Measurements from ENCODE around the gene KCTD19.

DNA sequence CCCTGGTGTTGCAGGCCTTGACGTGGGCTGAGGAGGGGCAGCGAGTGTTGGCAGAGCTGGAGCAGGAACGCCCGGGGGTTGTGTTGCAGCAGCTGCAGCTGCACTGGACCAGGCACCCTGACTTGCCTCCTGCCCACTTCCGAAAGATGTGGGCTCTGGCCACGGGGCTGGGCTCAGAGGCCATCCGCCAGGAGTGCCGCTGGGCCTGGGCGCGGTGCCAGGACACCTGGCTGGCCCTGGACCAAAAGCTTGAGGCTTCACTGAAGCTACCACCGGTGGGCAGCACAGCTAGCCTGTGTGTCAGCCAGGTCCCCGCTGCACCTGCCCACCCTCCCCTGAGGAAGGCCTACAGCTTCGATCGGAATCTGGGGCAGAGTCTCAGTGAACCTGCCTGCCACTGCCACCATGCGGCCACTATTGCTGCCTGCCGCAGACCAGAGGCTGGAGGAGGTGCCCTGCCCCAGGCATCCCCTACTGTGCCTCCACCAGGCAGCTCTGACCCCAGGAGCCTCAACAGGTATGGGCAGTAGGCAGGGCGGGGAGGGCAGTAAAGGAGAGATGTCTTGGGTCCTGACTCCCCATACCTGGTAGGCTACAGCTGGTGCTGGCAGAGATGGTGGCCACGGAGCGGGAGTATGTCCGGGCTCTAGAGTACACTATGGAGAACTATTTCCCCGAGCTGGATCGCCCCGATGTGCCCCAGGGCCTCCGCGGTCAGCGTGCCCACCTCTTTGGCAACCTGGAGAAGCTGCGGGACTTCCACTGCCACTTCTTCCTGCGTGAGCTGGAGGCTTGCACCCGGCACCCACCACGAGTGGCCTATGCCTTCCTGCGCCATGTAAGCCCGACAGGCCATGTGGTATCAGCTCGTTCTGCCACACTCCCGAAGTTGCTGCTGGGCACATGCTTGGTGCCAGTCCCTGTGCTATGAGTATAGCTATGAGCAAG, 41.6 kb downstream of the KCTD19 start:
- TF ChIP-seq, protein P1, sequence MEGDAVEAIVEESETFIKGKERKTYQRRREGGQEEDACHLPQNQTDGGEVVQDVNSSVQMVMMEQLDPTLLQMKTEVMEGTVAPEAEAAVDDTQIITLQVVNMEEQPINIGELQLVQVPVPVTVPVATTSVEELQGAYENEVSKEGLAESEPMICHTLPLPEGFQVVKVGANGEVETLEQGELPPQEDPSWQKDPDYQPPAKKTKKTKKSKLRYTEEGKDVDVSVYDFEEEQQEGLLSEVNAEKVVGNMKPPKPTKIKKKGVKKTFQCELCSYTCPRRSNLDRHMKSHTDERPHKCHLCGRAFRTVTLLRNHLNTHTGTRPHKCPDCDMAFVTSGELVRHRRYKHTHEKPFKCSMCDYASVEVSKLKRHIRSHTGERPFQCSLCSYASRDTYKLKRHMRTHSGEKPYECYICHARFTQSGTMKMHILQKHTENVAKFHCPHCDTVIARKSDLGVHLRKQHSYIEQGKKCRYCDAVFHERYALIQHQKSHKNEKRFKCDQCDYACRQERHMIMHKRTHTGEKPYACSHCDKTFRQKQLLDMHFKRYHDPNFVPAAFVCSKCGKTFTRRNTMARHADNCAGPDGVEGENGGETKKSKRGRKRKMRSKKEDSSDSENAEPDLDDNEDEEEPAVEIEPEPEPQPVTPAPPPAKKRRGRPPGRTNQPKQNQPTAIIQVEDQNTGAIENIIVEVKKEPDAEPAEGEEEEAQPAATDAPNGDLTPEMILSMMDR (IDR thresholded peaks at IDR 0.05), result peak in 2 of 3 experiments; percentile 21 to 41
- TF ChIP-seq POLR2A (IDR thresholded peaks at IDR 0.05; ENCODE audit: low read depth) (no peak), EP300 (IDR thresholded peaks at IDR 0.05) (no peak), POLR2AphosphoS5 (IDR thresholded peaks at IDR 0.05) (no peak)

Data from esophagus muscularis mucosa (tissue), 4 donors.